Lower lobe of right lung (tissue), 2 donors: ENCODE results near the gene SLC25A29. TPM values are rescaled to one million over a fixed set of nuclear protein-coding genes. Genes with fewer than 3 reads are reported as not detected.

Experiments used
- ATAC-seq, 2 donors: fragments of 200-7000 bp; cut with Tn5 transposase; one replicate each; pipeline ENCODE4 v1.9.1; 2020 to 2022; ENCODE audit warnings: mild to moderate bottlenecking in 2 of 2, moderate library complexity in 2 of 2
- DNase-seq: peaks from one replicate; pipeline ENCODE4 v3.0.0-alpha.2; 2020
- H3K27ac ChIP-seq: fragments of 200-600 bp; one replicate; pipeline ENCODE4 v1.8.0; 2022
- H3K27me3 ChIP-seq: fragments of 200-600 bp; one replicate; pipeline ENCODE4 v1.8.0; 2022; ENCODE audit warnings: low read depth
- H3K36me3 ChIP-seq: fragments of 200-600 bp; one replicate; pipeline ENCODE4 v1.8.0; 2022; ENCODE audit warnings: mild to moderate bottlenecking
- H3K4me1 ChIP-seq: fragments of 200-600 bp; one replicate; pipeline ENCODE4 v1.8.0; 2022
- H3K4me3 ChIP-seq: fragments of 200-600 bp; one replicate; pipeline ENCODE4 v1.8.0; 2022; ENCODE audit warnings: mild to moderate bottlenecking
- H3K9me3 ChIP-seq: fragments of 200-600 bp; one replicate; pipeline ENCODE4 v1.8.0; 2022
- CTCF ChIP-seq: fragments of 200-600 bp; IDR thresholded peaks from one replicate; pipeline ENCODE4 v1.8.0; 2022; ENCODE audit warnings: antibody characterized with exemption, mild to moderate bottlenecking
- intact Hi-C: fragments of 100-400 bp; cut with DNase I; formaldehyde crosslinking; loops from one replicate; pipeline ENCODE4 v1.11.0; 2022
- total RNA-seq: library from RNA; stranded (reverse); fragmentation: NEBNext Ultra II Directional; extraction: Animal tissue kit (Norgen Biotek cat#: 25700); gene quantifications from one replicate; pipeline ENCODE4 v1.2.1, GENCODE V29; 2021
- donor health status: DM: no; HTN: yes; CAD: no; lungs with severe emphysema.

The SLC25A29 gene
- total RNA-seq, 1 donor from 2014 or later, result 76.0 TPM

GRCh38 chr14:100295376-100296105, 10.7 kb downstream of the SLC25A29 start:
- TF ChIP-seq CTCF, result no peak
- ATAC-seq (no peak), DNase-seq (no peak)
- H3K36me3 ChIP-seq, result peaks cover 28% of the 10 kb centered on the region
- no peaks in the 10 kb centered on the region for H3K9me3 ChIP-seq
- no peak overlapping the region for H3K4me3 ChIP-seq
- H3K4me1 ChIP-seq, result peaks cover 24% of the 10 kb centered on the region
- intact Hi-C loops, result no loop called here
- no peaks in the 10 kb centered on the region for H3K27me3 ChIP-seq
- no peak overlapping the region for H3K27ac ChIP-seq

GRCh38 chr14:100294963-100295330, 11.3 kb downstream of the SLC25A29 start:
- peaks cover 28% of the 10 kb centered on the region for H3K36me3 ChIP-seq
- H3K4me3 ChIP-seq, result no peak overlapping the region
- H3K4me1 ChIP-seq, result peaks cover 24% of the 10 kb centered on the region
- DNase-seq, result no peak
- H3K27me3 ChIP-seq, result no peaks in the 10 kb centered on the region
- H3K27ac ChIP-seq, result no peak overlapping the region
- no peaks in the 10 kb centered on the region for H3K9me3 ChIP-seq
- intact Hi-C loops, result no loop called here
- no peak for TF ChIP-seq CTCF
- ATAC-seq, result no peak

GRCh38 chr14:100294213-100294962, 11.9 kb downstream of the SLC25A29 start:
- DNase-seq, result no peak

GRCh38 chr14:100293497-100294212, 12.6 kb downstream of the SLC25A29 start:
- H3K4me1 ChIP-seq, result peaks cover 24% of the 10 kb centered on the region
- no peak for TF ChIP-seq CTCF
- no peak overlapping the region for H3K4me3 ChIP-seq
- peaks cover 34% of the 10 kb centered on the region for H3K36me3 ChIP-seq
- DNase-seq (no peak), ATAC-seq (no peak)
- H3K27me3 ChIP-seq, result no peaks in the 10 kb centered on the region
- H3K9me3 ChIP-seq, result no peaks in the 10 kb centered on the region
- H3K27ac ChIP-seq, result no peak overlapping the region
- intact Hi-C loops, result no loop called here

More at GRCh38 chr14:100294213-100294962, 11.9 kb downstream of the SLC25A29 start:
- intact Hi-C loops, result no loop called here
- Histone ChIP-seq H3K9me3 (no peaks in the 10 kb centered on the region), H3K4me1 (peaks cover 24% of the 10 kb centered on the region), H3K4me3 (no peak overlapping the region), H3K27me3 (no peaks in the 10 kb centered on the region), H3K36me3 (peaks cover 29% of the 10 kb centered on the region), H3K27ac (no peak overlapping the region)
- no peak for ATAC-seq
- no peak for TF ChIP-seq CTCF

GRCh38 chr14:100292776-100293461, 13.3 kb downstream of the SLC25A29 start:
- H3K9me3 ChIP-seq, result no peaks in the 10 kb centered on the region
- peaks cover 18% of the 10 kb centered on the region for H3K4me1 ChIP-seq
- no peak overlapping the region for H3K27ac ChIP-seq
- intact Hi-C loops, result no loop called here
- no peak overlapping the region for H3K4me3 ChIP-seq
- no peak for DNase-seq
- no peak for ATAC-seq
- H3K36me3 ChIP-seq, result peaks cover 31% of the 10 kb centered on the region
- no peaks in the 10 kb centered on the region for H3K27me3 ChIP-seq
- no peak for TF ChIP-seq CTCF
